Fibroblast of mammary gland (primary cell): ENCODE data around the gene PRDM5.

Experiments
- DNase-seq: peaks from one replicate; pipeline ENCODE4 v3.0.0-alpha.2; 2010; ENCODE audit warnings: low read depth
- H3K4me3 ChIP-seq: 2 replicates; pipeline ENCODE4 v1.5.1; 2011; ENCODE audit warnings: low read depth, mild to moderate bottlenecking, low read length, moderate library complexity; ENCODE audit not compliant: control insufficient read depth
- TF ChIP-seq, protein P1 (sequence below): conservative IDR thresholded peaks from 2 replicates; pipeline ENCODE4 v1.5.1; 2011; ENCODE audit warnings: low read depth, low read length, inconsistent platforms; ENCODE audit not compliant: control insufficient read depth, insufficient read depth

Gene PRDM5

DNA sequence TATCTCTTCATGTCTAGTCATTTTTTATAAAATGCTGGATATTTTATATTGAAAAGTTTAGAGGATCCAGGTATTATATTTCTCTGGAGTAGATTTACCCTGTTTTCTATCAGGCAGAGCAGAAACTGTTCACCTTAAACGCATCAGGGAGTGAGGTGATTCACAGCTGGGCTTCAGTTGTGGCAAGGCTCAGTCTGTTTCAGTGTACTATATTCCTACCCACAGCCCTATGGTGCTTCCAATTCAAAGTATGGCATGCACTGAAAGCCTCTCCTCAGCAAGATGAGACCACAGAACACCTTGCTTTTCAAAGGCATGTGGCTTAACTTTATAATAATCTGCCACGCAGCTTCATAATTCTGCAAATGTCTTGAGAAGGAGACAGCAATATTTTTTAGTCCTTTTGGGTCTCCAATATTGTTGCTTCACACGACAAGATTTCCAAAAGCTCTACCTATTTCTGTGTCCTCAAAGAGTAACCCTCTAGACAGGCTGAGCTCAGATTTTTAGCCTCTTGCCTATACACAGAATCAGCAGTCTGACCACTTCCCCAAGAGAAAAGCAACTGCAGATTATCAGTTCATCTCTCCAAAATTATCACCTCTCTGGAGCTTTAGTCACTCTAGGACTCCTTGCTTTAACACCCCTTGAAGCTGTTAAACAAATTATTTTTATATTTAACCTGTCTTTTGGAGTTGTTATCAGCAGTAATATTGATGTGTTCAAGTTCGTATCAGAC is 24.4 kb downstream of the PRDM5 start:
- TF ChIP-seq, protein P1, sequence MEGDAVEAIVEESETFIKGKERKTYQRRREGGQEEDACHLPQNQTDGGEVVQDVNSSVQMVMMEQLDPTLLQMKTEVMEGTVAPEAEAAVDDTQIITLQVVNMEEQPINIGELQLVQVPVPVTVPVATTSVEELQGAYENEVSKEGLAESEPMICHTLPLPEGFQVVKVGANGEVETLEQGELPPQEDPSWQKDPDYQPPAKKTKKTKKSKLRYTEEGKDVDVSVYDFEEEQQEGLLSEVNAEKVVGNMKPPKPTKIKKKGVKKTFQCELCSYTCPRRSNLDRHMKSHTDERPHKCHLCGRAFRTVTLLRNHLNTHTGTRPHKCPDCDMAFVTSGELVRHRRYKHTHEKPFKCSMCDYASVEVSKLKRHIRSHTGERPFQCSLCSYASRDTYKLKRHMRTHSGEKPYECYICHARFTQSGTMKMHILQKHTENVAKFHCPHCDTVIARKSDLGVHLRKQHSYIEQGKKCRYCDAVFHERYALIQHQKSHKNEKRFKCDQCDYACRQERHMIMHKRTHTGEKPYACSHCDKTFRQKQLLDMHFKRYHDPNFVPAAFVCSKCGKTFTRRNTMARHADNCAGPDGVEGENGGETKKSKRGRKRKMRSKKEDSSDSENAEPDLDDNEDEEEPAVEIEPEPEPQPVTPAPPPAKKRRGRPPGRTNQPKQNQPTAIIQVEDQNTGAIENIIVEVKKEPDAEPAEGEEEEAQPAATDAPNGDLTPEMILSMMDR, result no peak
- DNase-seq, result no peak

DNA sequence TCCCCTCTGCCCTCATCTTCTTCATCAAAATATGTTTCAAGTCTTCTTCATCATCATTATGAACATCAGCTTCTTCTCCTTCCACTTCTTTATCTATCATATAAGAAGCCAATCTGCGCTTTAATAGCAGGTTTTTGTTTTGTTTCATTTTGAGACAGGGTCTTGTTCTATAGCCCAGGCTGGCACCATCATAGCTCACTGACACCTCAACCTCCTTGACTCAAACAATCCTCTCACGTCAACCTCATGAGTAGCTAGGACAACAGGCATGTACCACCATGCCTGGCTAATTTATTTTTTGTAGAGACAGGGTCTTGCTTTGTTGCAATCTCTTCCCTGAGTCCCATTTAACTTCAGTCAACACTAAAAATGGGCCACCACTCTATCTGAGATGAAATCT is 27.0 kb downstream of the PRDM5 start:
- TF ChIP-seq, protein P1, result no peak
- no peak for DNase-seq
- no peak overlapping the region for H3K4me3 ChIP-seq

More for the DNA sequence above, 24.4 kb downstream of the PRDM5 start:
- no peak overlapping the region for H3K4me3 ChIP-seq

- TF ChIP-seq, protein P1, result no peak
- no peak for DNase-seq
- no peak overlapping the region for H3K4me3 ChIP-seq
These were observed 29.2 kb downstream of the PRDM5 start for GRCh38 chr4:120893314-120893713.

GRCh38 chr4:120886191-120886590 is 36.3 kb downstream of the PRDM5 start:
- no peak for DNase-seq
- TF ChIP-seq, protein P1, result no peak
- H3K4me3 ChIP-seq, result no peak overlapping the region

GRCh38 chr4:120881846-120882245 is 40.7 kb downstream of the PRDM5 start:
- no peak for DNase-seq
- H3K4me3 ChIP-seq, result no peak overlapping the region
- TF ChIP-seq, protein P1, result no peak

GRCh38 chr4:120881351-120881750 is 41.2 kb downstream of the PRDM5 start:
- no peak overlapping the region for H3K4me3 ChIP-seq
- DNase-seq, result no peak
- TF ChIP-seq, protein P1, result no peak
